HG03442 (cell line): ENCODE data around the gene TSC1.

Experiments
- ATAC-seq: cut with Tn5 transposase; IDR thresholded peaks from one replicate; pipeline ENCODE4 v1.9.1; 2021; ENCODE audit warnings: mild to moderate bottlenecking, moderate library complexity; ENCODE audit not compliant: unreplicated experiment

Gene TSC1

GRCh38 chr9:132942541-132943182 is 1.8 kb downstream of the TSC1 start:
- no peak for ATAC-seq

- ATAC-seq = no peak
Observed at GRCh38 chr9:132939169-132939568, 5.2 kb downstream of the TSC1 start.

GRCh38 chr9:132937463-132937901 is 6.9 kb downstream of the TSC1 start:
- no peak for ATAC-seq

- ATAC-seq = no peak
Observed at GRCh38 chr9:132935026-132935425, 9.4 kb downstream of the TSC1 start.

GRCh38 chr9:132931178-132931735 is 13.2 kb downstream of the TSC1 start:
- ATAC-seq = no peak

- no peak for ATAC-seq
Observed at GRCh38 chr9:132927704-132928103, 16.7 kb downstream of the TSC1 start.

- ATAC-seq = no peak
Observed at GRCh38 chr9:132923346-132923902, 21.0 kb downstream of the TSC1 start.

GRCh38 chr9:132919614-132920268 is 24.7 kb downstream of the TSC1 start:
- ATAC-seq = no peak

- ATAC-seq = no peak
Observed at GRCh38 chr9:132914924-132915323, 29.5 kb downstream of the TSC1 start.

GRCh38 chr9:132912131-132912530 is 32.3 kb downstream of the TSC1 start:
- no peak for ATAC-seq

- no peak for ATAC-seq
Observed at GRCh38 chr9:132910376-132910775, 34.0 kb downstream of the TSC1 start.

GRCh38 chr9:132909311-132909710 is 35.1 kb downstream of the TSC1 start:
- no peak for ATAC-seq

GRCh38 chr9:132908635-132909034 is 35.8 kb downstream of the TSC1 start:
- no peak for ATAC-seq

- ATAC-seq = no peak
Observed at GRCh38 chr9:132905726-132906125, 38.7 kb downstream of the TSC1 start.

- no peak for ATAC-seq
Observed at GRCh38 chr9:132903574-132904492, 40.6 kb downstream of the TSC1 start.

- no peak for ATAC-seq
Observed at GRCh38 chr9:132901858-132902831, 42.3 kb downstream of the TSC1 start.

GRCh38 chr9:132898051-132898450 is 46.4 kb downstream of the TSC1 start:
- ATAC-seq = no peak

GRCh38 chr9:132896906-132897305 is 47.5 kb downstream of the TSC1 start:
- no peak for ATAC-seq

- ATAC-seq = no peak
Observed at GRCh38 chr9:132896264-132896663, 48.2 kb downstream of the TSC1 start.
